GM12878 (cell line): ENCODE results near the gene PTPRN2. TPM values are rescaled to one million over a fixed set of nuclear protein-coding genes. Genes with fewer than 3 reads are reported as not detected.

Source experiments
- ATAC-seq: fragments of 200-7000 bp; cut with Tn5 transposase; 3 replicates; pipeline ENCODE4 v1.9.1; 2020; ENCODE audit warnings: mild to moderate bottlenecking, moderate library complexity
- BruUV-seq: library from RNA; stranded (reverse); fragments of 400-500 nt; replicated peaks from 2 replicates; lab custom pipeline; 2021; lab: Mats Ljungman, UMichigan
- CTCF ChIA-PET: fragments of 300-600 bp; sonication (Branson Sonifier 250); formaldehyde crosslinking; extraction: SDS; loops from one replicate; lab custom pipeline; 2021; ENCODE audit warnings: inconsistent platforms; lab: Yijun Ruan, JAX
- POLR2A ChIA-PET: fragments of 350-600 bp; formaldehyde crosslinking; extraction: SDS; loops from one replicate; lab custom pipeline; 2021; ENCODE audit warnings: inconsistent platforms; lab: Charles Lee
- RAD21 ChIA-PET: fragments of 300-600 bp; sonication (Branson Sonifier 250); formaldehyde crosslinking; loops from one replicate; lab custom pipeline; 2023; ENCODE audit warnings: antibody characterized with exemption; ENCODE audit not compliant: unreplicated experiment; lab: Charles Lee
- SMC1A ChIA-PET: fragments of 300-600 bp; sonication (Branson Sonifier 250); formaldehyde crosslinking; loops from one replicate; lab custom pipeline; 2023; ENCODE audit not compliant: unreplicated experiment, uncharacterized antibody; lab: Charles Lee
- DNase-seq: peaks from one replicate; pipeline ENCODE4 v3.0.0-alpha.2; 2011; ENCODE audit warnings: low read depth, low spot score
- FAIRE-seq: peaks from 3 replicates; lab custom pipeline; 2011; peaks lifted over from hg19 to GRCh38; lab: Jason Lieb, UNC
- H2AFZ ChIP-seq: 2 replicates; pipeline ENCODE4 v1.6.0; 2011; ENCODE audit warnings: low read depth, low read length, control low read depth; ENCODE audit not compliant: control insufficient read depth
- H3K27ac ChIP-seq: 2 replicates; pipeline ENCODE4 v1.5.1; 2011; ENCODE audit warnings: control low read depth; ENCODE audit not compliant: control insufficient read depth, insufficient read depth
- H3K27me3 ChIP-seq, 2 experiments: replicated peaks in 1 of 2; 2 replicates each; pipeline versions ENCODE4 v1.6.0 to v1.6.1; 2011; ENCODE audit warnings: low read length in 1 of 2; ENCODE audit not compliant: control insufficient read depth in 2 of 2, insufficient read depth in 2 of 2
- H3K36me3 ChIP-seq, 2 experiments: 2 replicates each; pipeline ENCODE4 v1.5.1; 2011; ENCODE audit warnings: low read length in 1 of 2; ENCODE audit not compliant: control insufficient read depth in 2 of 2, insufficient read depth in 2 of 2
- H3K4me1 ChIP-seq: 2 replicates; pipeline ENCODE4 v1.6.1; 2011; ENCODE audit warnings: mild to moderate bottlenecking, low read length, moderate library complexity, mixed read lengths; ENCODE audit not compliant: control insufficient read depth, insufficient read depth
- H3K4me2 ChIP-seq: 2 replicates; pipeline ENCODE4 v1.6.0; 2011; ENCODE audit warnings: control low read depth; ENCODE audit not compliant: control insufficient read depth, insufficient read depth
- H3K4me3 ChIP-seq: fragments of 200-600 bp; sonication (generic); 2 replicates; pipeline ENCODE4 v1.5.1; 2016
- H3K79me2 ChIP-seq: 2 replicates; pipeline ENCODE4 v1.6.0; 2011; ENCODE audit warnings: low read length; ENCODE audit not compliant: control insufficient read depth, insufficient read depth
- H3K9ac ChIP-seq: 2 replicates; pipeline ENCODE4 v1.8.0; 2011; ENCODE audit warnings: low read length, control low read depth, mixed read lengths; ENCODE audit not compliant: control insufficient read depth, insufficient read depth
- H3K9me3 ChIP-seq: replicated peaks from 3 replicates; pipeline ENCODE4 v1.5.1; 2011; ENCODE audit warnings: mild to moderate bottlenecking, low read length; ENCODE audit not compliant: control insufficient read depth, insufficient read depth
- H4K20me1 ChIP-seq: 2 replicates; pipeline ENCODE4 v1.6.0; 2011; ENCODE audit not compliant: control insufficient read depth, insufficient read depth
- BCLAF1 ChIP-seq: fragments of 450-650 bp; IDR thresholded peaks from 2 replicates; pipeline ENCODE4 v1.6.1; 2017; ENCODE audit warnings: antibody characterized with exemption, mild to moderate bottlenecking, moderate library complexity
- ETV6 ChIP-seq, 2 experiments: fragments of 450-650 bp in 1 of 2; IDR thresholded peaks in 1 of 2; conservative IDR thresholded peaks in 1 of 2; 2 replicates each; pipeline ENCODE4 v1.6.1; 2014; ENCODE audit warnings: antibody characterized with exemption in 1 of 2, borderline replicate concordance in 1 of 2, low read depth in 1 of 2, mild to moderate bottlenecking in 1 of 2, moderate library complexity in 1 of 2
- MLLT1 ChIP-seq: fragments of 450-650 bp; IDR thresholded peaks from 2 replicates; pipeline ENCODE4 v1.6.1; 2016; ENCODE audit warnings: mild to moderate bottlenecking
- NR2C2 ChIP-seq: IDR thresholded peaks from 2 replicates; pipeline ENCODE4 v1.6.1; 2011; ENCODE audit warnings: borderline replicate concordance, low read depth; ENCODE audit not compliant: control insufficient read depth, insufficient read length
- POLR2AphosphoS5 ChIP-seq: IDR thresholded peaks from 2 replicates; pipeline ENCODE4 v1.6.1; 2011; ENCODE audit warnings: mild to moderate bottlenecking, low read length, inconsistent platforms
- RAD51 ChIP-seq: fragments of 450-650 bp; IDR thresholded peaks from 2 replicates; pipeline ENCODE4 v1.6.1; 2016; ENCODE audit warnings: moderate library complexity, mild to moderate bottlenecking, inconsistent platforms
- REST ChIP-seq: IDR thresholded peaks from 2 replicates; pipeline ENCODE4 v1.6.1; 2012; ENCODE audit warnings: mild to moderate bottlenecking, low read depth, low read length
- SKIL ChIP-seq: fragments of 450-650 bp; IDR thresholded peaks from 2 replicates; pipeline ENCODE4 v1.6.1; 2017; ENCODE audit warnings: mild to moderate bottlenecking, low read depth, inconsistent platforms; ENCODE audit not compliant: poor library complexity, severe bottlenecking
- SREBF1 ChIP-seq: IDR thresholded peaks from 2 replicates; pipeline ENCODE4 v1.6.1; 2012; ENCODE audit warnings: mild to moderate bottlenecking, low read length
- TCF12 ChIP-seq: IDR thresholded peaks from 2 replicates; pipeline ENCODE4 v1.6.1; 2011; ENCODE audit warnings: low read depth, mild to moderate bottlenecking, low read length
- TCF7 ChIP-seq: IDR thresholded peaks from 2 replicates; pipeline ENCODE4 v1.6.1; 2014; ENCODE audit warnings: antibody characterized with exemption, borderline replicate concordance
- WGBS: methylation state at CpG from one replicate; pipeline ENCODE4 v1.1.6; 2016; ENCODE audit warnings: low lambda C conversion rate; ENCODE audit not compliant: insufficient replicate concordance, insufficient coverage; ENCODE audit errors: missing lambda C conversion rate; 5-methylcytosine and 5-hydroxymethylcytosine counted together
- in situ Hi-C: fragments of 300-500 bp; cut with MboI; formaldehyde crosslinking; loops from 9 replicates; pipeline ENCODE4 v1.14.3; 2018; ENCODE audit warnings: mixed read lengths
- intact Hi-C: fragments of 100-400 bp; cut with micrococcal nuclease; formaldehyde crosslinking; loops from one replicate; pipeline ENCODE4 v1.14.2; 2022; ENCODE audit not compliant: unreplicated experiment
- polyA plus RNA-seq, 11 experiments: library from polyadenylated mRNA; depleted of rRNA in 4 of 11; unstranded in 6 of 11; stranded (reverse) in 5 of 11; fragments of >200 nt; fragmentation: Nextera tagmentation in 4 of 11; fragmentation: Illumina TruSeq in 1 of 11; extraction: Ambion mirVana in 4 of 11; extraction: Trizol in 1 of 11; gene quantifications; 1 replicate in 1 of 11; 2 replicates in 10 of 11; pipeline versions ENCODE4 v1.2.1 to v1.2.3, GENCODE V29; 2011 to 2016; ENCODE audit warnings: inconsistent platforms in 2 of 11, missing spikeins in 2 of 11, low read depth in 1 of 11
- total RNA-seq, 4 experiments: library from RNA; depleted of rRNA in 3 of 4; stranded (reverse); fragments of >200 nt in 3 of 4; fragmentation: Illumina TruSeq in 1 of 4; extraction: Trizol in 1 of 4; gene quantifications; 2 replicates each; pipeline versions ENCODE4 v1.2.1 to v1.2.3, GENCODE V29; 2013 to 2021

PTPRN2 gene
- total and polyA plus RNA-seq, 10 of the 15 experiments (the other 5 are each of a cell fraction or from before 2014, with no cell fraction given), result 5.4 TPM; not detected in 9

- no peak for TF ChIP-seq SKIL
Observed at GRCh38 chr7:158344706-158345300, 242.8 kb downstream of the PTPRN2 start (continued).

- ChIA-PET CTCF (no interaction called here), RAD21 (no interaction called here), SMC1A (no interaction called here), POLR2A (no interaction called here)
- no peak for DNase-seq
- H3K4me1 ChIP-seq, result no peaks in the 10 kb centered on the region
- no peak overlapping the region for H3K4me3 ChIP-seq
- no peak overlapping the region for H3K27ac ChIP-seq
- no peak for ATAC-seq
- WGBS, result 35% methylated on average over 10 of the region's 10 CpGs
- no peak overlapping the region for H3K9ac ChIP-seq
- no peaks in the 10 kb centered on the region for H4K20me1 ChIP-seq
- H3K27me3 ChIP-seq, result no peaks in the 10 kb centered on the region
- intact Hi-C loops, result no loop called here
- H3K4me2 ChIP-seq, result no peak overlapping the region
- H3K9me3 ChIP-seq, result no peaks in the 10 kb centered on the region; the same call in 2 of the 3 replicates
- no peak overlapping the region for H2AFZ ChIP-seq
- in situ Hi-C loops, result no loop called here
- no peaks in the 10 kb centered on the region for H3K36me3 ChIP-seq
- no TSS peak for BruUV-seq
- no peak for FAIRE-seq
- H3K79me2 ChIP-seq, result no peaks in the 10 kb centered on the region
- no peak for TF ChIP-seq NR2C2
- TF ChIP-seq BCLAF1, result no peak
- TF ChIP-seq SREBF1, result no peak
- no peak for TF ChIP-seq POLR2AphosphoS5
- no peak for TF ChIP-seq TCF12
- no peak for TF ChIP-seq TCF7
- TF ChIP-seq RAD51, result no peak
- no peak for TF ChIP-seq REST
- no peak for TF ChIP-seq ETV6 (conservative IDR thresholded peaks at IDR 0.05 in 1 of 2, IDR thresholded peaks at IDR 0.05 in 1 of 2; ENCODE audit: borderline replicate concordance in 1 of 2, low read depth in 1 of 2)
- no peak for TF ChIP-seq MLLT1
Observed at GRCh38 chr7:158343936-158344455, 243.6 kb downstream of the PTPRN2 start.
